GM23248 (cell line): ENCODE data around the gene CCDC86. TPM values are rescaled to one million over a fixed set of nuclear protein-coding genes. Genes with fewer than 3 reads are reported as not detected.
"Not testable (repeated sequence)": the region's sequence is repeated elsewhere in the genome, so short reads cannot be mapped to it uniquely, and the experiment has no call there.

Experiments
- DNase-seq: peaks from one replicate; pipeline ENCODE4 v3.0.0-alpha.2; 2015
- H2AFZ ChIP-seq: fragments of 200-600 bp; sonication (generic); 2 replicates; pipeline ENCODE4 v1.6.1; 2016; ENCODE audit warnings: antibody characterized with exemption
- H3F3A ChIP-seq: fragments of 200-600 bp; sonication (generic); 2 replicates; pipeline ENCODE4 v1.6.1; 2016; ENCODE audit warnings: mild to moderate bottlenecking, antibody characterized with exemption, mixed run types; ENCODE audit not compliant: insufficient read depth
- H3K27ac ChIP-seq: fragments of 200-600 bp; sonication (generic); 2 replicates; pipeline ENCODE4 v1.5.1; 2016; ENCODE audit warnings: mild to moderate bottlenecking
- H3K27me3 ChIP-seq: fragments of 200-600 bp; sonication (generic); replicated peaks from 2 replicates; pipeline ENCODE4 v1.6.1; 2016; ENCODE audit warnings: mild to moderate bottlenecking; ENCODE audit not compliant: insufficient read depth
- H3K36me3 ChIP-seq: fragments of 200-600 bp; sonication (generic); 2 replicates; pipeline ENCODE4 v1.6.1; 2016; ENCODE audit warnings: low read depth, mild to moderate bottlenecking
- H3K4me1 ChIP-seq: fragments of 200-600 bp; sonication (generic); 2 replicates; pipeline ENCODE4 v1.6.1; 2016; ENCODE audit warnings: mild to moderate bottlenecking; ENCODE audit not compliant: insufficient read depth
- H3K4me2 ChIP-seq: fragments of 200-600 bp; sonication (generic); one replicate; pipeline ENCODE4 v1.6.1; 2016; ENCODE audit warnings: mild to moderate bottlenecking; ENCODE audit not compliant: unreplicated experiment
- H3K4me3 ChIP-seq: fragments of 200-600 bp; sonication (generic); 2 replicates; pipeline ENCODE4 v1.5.1; 2016; ENCODE audit warnings: mild to moderate bottlenecking
- H3K79me2 ChIP-seq: fragments of 200-600 bp; sonication (generic); 2 replicates; pipeline ENCODE4 v1.6.1; 2016; ENCODE audit warnings: mild to moderate bottlenecking; ENCODE audit not compliant: insufficient read depth
- H3K9ac ChIP-seq: fragments of 200-600 bp; sonication (generic); 2 replicates; pipeline ENCODE4 v1.6.1; 2016; ENCODE audit warnings: mild to moderate bottlenecking
- H3K9me2 ChIP-seq: fragments of 200-600 bp; sonication (generic); 2 replicates; pipeline ENCODE4 v1.6.1; 2016; ENCODE audit warnings: mixed run types, mild to moderate bottlenecking, moderate library complexity; ENCODE audit not compliant: insufficient read depth
- H3K9me3 ChIP-seq: fragments of 200-600 bp; sonication (generic); one replicate; pipeline ENCODE4 v1.6.1; 2017; ENCODE audit warnings: low read depth
- H4K20me1 ChIP-seq: fragments of 200-600 bp; sonication (generic); 2 replicates; pipeline ENCODE4 v1.6.0; 2016; ENCODE audit not compliant: insufficient read depth
- EZH2 ChIP-seq: fragments of 200-600 bp; sonication (generic); IDR thresholded peaks from 2 replicates; pipeline ENCODE4 v1.6.1; 2018; ENCODE audit warnings: antibody characterized with exemption, mild to moderate bottlenecking; ENCODE audit not compliant: insufficient read depth, poor library complexity, severe bottlenecking
- EZH2phosphoT487 ChIP-seq: fragments of 200-600 bp; sonication (generic); IDR thresholded peaks from 2 replicates; pipeline ENCODE4 v1.6.1; 2018; ENCODE audit warnings: antibody characterized with exemption, moderate library complexity, mild to moderate bottlenecking, low read depth; ENCODE audit not compliant: insufficient read depth
- WGBS, 2 experiments: methylation state at CpG; one replicate each; pipeline ENCODE4 v1.1.6; 2015 to 2017; ENCODE audit warnings: low lambda C conversion rate in 2 of 2, low coverage in 1 of 2; ENCODE audit errors: missing lambda C conversion rate in 2 of 2; 5-methylcytosine and 5-hydroxymethylcytosine counted together
- in situ Hi-C: fragments of 300-500 bp; cut with MboI; formaldehyde crosslinking; loops from 2 replicates; pipeline ENCODE4 v1.15.0; 2020
- polyA plus RNA-seq: library from polyadenylated mRNA; unstranded; fragments of >200 nt; fragmentation: Nextera tagmentation; extraction: Ambion mirVana; gene quantifications from 2 replicates; pipeline ENCODE4 v1.2.1, GENCODE V29; 2016
- total RNA-seq: library from RNA; depleted of rRNA; stranded (reverse); fragments of >200 nt; shearing (Covaris generic); gene quantifications from 2 replicates; pipeline ENCODE4 v1.2.3, GENCODE V29; 2014

Gene CCDC86
- total and polyA plus RNA-seq, 2 experiments from 2014 or later: 10.7 to 37.6 TPM

DNA sequence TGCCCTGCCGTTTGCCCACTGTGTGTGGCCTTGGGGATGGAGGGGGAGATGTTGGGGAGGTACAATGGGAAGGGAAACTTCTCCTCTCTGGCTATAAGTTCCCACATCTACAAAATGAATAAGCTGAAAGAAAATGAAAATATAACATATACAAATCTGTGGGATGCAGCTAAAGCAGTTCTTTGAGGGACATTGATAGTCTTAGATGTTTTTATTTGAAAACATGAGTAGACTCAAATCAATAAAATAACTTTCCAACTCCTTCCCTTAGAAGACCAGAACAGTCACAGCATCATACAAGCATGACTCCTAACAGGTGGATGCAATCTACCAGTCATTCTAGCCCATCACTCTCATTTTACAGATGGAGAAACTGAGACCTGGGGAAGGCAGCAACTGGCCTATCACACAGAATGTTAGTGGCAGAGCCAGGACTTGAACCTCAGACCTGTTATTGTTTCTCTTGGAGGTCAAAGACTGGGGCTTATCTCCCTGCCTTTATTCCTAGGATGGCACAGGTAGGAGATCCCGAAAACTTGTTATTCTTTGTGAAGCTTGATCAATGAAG lies 25.2 kb upstream of the CCDC86 start:
- Histone ChIP-seq H3K4me1 (no peaks in the 10 kb centered on the region), H3K9me3 (no peaks in the 10 kb centered on the region), H3K79me2 (no peaks in the 10 kb centered on the region), H3K27ac (no peak overlapping the region), H3K9me2 (no peaks in the 10 kb centered on the region), H2AFZ (no peak overlapping the region), H3K4me3 (no peak overlapping the region), H3K4me2 (no peak overlapping the region), H3F3A (no peaks in the 10 kb centered on the region), H3K27me3 (no peaks in the 10 kb centered on the region; the same call in 1 of the 2 replicates), H3K36me3 (no peaks in the 10 kb centered on the region), H4K20me1 (no peaks in the 10 kb centered on the region), H3K9ac (no peak overlapping the region)
- in situ Hi-C loops: no loop called here
- no peak for DNase-seq
- no peak for TF ChIP-seq EZH2
- no peak for TF ChIP-seq EZH2phosphoT487
- WGBS, 2 experiments: 53 to 67% methylated on average over 2 of the region's 2 CpGs

DNA sequence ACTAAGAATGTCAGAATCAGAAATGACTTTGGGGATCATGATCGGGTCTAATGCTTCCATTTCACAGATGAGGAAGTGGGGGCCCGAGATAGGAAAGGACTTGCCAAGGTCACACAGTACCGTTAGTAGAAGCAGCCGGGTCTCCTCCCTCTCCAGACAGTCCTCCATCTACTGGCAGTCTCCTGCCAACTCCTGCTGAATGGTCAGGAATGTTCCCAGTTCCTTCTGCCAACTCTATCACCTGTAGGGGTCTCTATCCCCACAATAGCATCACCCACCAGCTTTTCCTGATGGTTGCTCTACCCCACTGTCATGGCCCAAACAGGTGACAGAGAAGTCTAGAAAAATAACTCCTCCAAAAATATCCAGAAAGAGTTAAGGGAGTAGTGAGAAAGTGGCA lies 23.9 kb upstream of the CCDC86 start:
- Histone ChIP-seq H3K4me3 (no peak overlapping the region), H3K79me2 (no peaks in the 10 kb centered on the region), H3K27ac (no peak overlapping the region), H3K9ac (no peak overlapping the region), H3K27me3 (no peaks in the 10 kb centered on the region; the same call in 1 of the 2 replicates), H4K20me1 (no peaks in the 10 kb centered on the region), H3K4me1 (no peaks in the 10 kb centered on the region), H3K4me2 (no peak overlapping the region), H3F3A (no peaks in the 10 kb centered on the region), H3K9me2 (no peaks in the 10 kb centered on the region), H2AFZ (no peak overlapping the region), H3K9me3 (no peaks in the 10 kb centered on the region), H3K36me3 (no peaks in the 10 kb centered on the region)
- in situ Hi-C loops: no loop called here
- no peak for TF ChIP-seq EZH2phosphoT487
- TF ChIP-seq EZH2: no peak
- 26 to 35% methylated on average over 4 of the region's 4 CpGs for WGBS, 2 experiments
- no peak for DNase-seq

DNA sequence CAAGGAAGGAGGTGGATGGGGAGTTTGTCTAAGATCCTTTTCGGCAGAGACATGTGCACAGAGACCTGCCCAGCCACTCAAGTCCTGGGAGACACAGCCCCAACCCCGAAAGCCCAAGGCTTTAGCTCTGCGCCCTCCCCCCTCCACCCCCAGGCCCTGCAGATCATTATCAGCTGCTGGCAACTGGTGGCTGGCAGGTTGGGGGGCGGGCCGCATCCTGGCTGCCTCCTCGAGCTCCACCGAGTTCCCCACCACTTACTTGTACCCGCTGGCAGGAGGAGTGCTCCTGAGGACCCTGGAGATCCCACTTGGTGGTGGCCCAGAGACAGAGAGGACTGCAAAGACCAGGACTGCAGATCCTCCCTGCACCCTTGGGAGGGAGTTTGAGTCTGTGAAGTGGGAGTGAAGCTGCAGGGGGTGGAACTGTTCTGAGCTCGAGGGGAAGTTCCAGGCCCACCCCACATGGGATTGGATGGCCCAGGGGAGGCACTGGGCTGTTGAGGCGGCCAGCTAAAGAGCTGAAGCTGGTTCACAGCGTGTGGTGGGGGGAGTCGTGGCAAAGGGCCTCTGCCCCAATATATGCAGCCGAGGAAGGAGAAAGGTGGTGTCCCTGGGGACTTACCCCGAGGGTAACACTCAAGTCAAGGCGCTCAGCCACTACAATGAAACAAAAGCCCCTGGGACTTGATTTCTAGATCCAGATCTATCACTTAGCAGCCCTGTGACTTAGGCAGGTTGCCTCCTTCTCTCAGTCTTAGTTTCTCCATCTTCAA lies 19.9 kb upstream of the CCDC86 start:
- H3K36me3 ChIP-seq: no peaks in the 10 kb centered on the region
- 42 to 43% methylated on average over 15 of the region's 15 CpGs for WGBS, 2 experiments
- no peak overlapping the region for H3K9ac ChIP-seq
- H3K4me3 ChIP-seq: no peak overlapping the region
- H3K4me2 ChIP-seq: no peak overlapping the region
- no peak for DNase-seq
- H3K9me3 ChIP-seq: no peaks in the 10 kb centered on the region
- H2AFZ ChIP-seq: no peak overlapping the region
- no peak overlapping the region for H3K27ac ChIP-seq
- H3F3A ChIP-seq: no peaks in the 10 kb centered on the region
- no peaks in the 10 kb centered on the region for H3K9me2 ChIP-seq
- no peaks in the 10 kb centered on the region for H4K20me1 ChIP-seq
- no peak for TF ChIP-seq EZH2phosphoT487
- TF ChIP-seq EZH2: no peak
- no peaks in the 10 kb centered on the region for H3K79me2 ChIP-seq
- H3K4me1 ChIP-seq: no peaks in the 10 kb centered on the region
- no peaks in the 10 kb centered on the region; the same call in 1 of the 2 replicates for H3K27me3 ChIP-seq
- in situ Hi-C loops: no loop called here

DNA sequence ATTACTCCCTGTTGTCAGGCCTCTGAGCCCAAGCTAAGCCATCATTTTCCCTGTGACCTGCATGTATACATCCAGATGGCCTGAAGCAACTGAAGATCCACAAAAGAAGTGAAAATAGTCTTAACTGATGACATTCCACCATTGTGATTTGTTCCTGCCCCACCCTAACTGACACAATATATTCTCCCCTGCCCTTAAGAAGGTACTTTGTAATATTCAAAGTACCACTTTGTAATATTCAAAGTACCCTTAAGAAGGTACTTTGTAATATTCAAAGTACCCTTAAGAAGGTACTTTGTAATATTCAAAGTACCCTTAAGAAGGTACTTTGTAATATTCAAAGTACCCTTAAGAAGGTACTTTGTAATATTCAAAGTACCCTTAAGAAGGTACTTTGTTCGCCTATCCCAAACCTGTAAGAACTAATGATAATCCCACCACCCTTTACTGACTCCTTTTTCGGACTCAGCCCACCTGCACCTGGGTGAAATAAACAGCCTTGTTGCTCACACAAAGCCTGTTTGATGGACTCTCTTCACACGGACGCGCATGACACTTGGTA lies 18.1 kb upstream of the CCDC86 start:
- H3K9ac ChIP-seq, in situ Hi-C loops, H3K4me2 ChIP-seq, H2AFZ ChIP-seq, H3K27ac ChIP-seq, H3K36me3 ChIP-seq, H3K79me2 ChIP-seq, H3F3A ChIP-seq, H3K9me2 ChIP-seq, H3K9me3 ChIP-seq, DNase-seq, H3K4me1 ChIP-seq, H3K4me3 ChIP-seq, H4K20me1 ChIP-seq, H3K27me3 ChIP-seq: not testable (repeated sequence)
- WGBS, 2 experiments: 68 to 69% methylated on average over 5 of the region's 5 CpGs
